HL-60 (cell line): Measurements from ENCODE around the gene AGPAT3.

Experiments
- CTCF ChIP-seq: IDR thresholded peaks from one replicate; pipeline ENCODE4 v1.5.1; 2011; ENCODE audit warnings: low read length, control low read depth, inconsistent platforms; ENCODE audit not compliant: insufficient read depth
- GABPA ChIP-seq: IDR thresholded peaks from 2 replicates; pipeline ENCODE4 v1.6.1; 2012; ENCODE audit warnings: low read depth
- POLR2AphosphoS5 ChIP-seq: IDR thresholded peaks from 2 replicates; pipeline ENCODE4 v1.6.1; 2012; ENCODE audit warnings: low read depth
- SPI1 ChIP-seq: IDR thresholded peaks from 2 replicates; pipeline ENCODE4 v1.6.1; 2012; ENCODE audit warnings: low read depth, mild to moderate bottlenecking, borderline replicate concordance
- TF ChIP-seq, protein P1 (sequence below): IDR thresholded peaks from 2 replicates; pipeline ENCODE4 v1.6.1; 2012; ENCODE audit warnings: low read depth; ENCODE audit not compliant: insufficient replicate concordance

GRCh38 chr21:43881283-43881682, 16.3 kb downstream of the AGPAT3 start:
- TF ChIP-seq CTCF (no peak), POLR2AphosphoS5 (no peak), GABPA (no peak), SPI1 (no peak)
- TF ChIP-seq, protein P1, sequence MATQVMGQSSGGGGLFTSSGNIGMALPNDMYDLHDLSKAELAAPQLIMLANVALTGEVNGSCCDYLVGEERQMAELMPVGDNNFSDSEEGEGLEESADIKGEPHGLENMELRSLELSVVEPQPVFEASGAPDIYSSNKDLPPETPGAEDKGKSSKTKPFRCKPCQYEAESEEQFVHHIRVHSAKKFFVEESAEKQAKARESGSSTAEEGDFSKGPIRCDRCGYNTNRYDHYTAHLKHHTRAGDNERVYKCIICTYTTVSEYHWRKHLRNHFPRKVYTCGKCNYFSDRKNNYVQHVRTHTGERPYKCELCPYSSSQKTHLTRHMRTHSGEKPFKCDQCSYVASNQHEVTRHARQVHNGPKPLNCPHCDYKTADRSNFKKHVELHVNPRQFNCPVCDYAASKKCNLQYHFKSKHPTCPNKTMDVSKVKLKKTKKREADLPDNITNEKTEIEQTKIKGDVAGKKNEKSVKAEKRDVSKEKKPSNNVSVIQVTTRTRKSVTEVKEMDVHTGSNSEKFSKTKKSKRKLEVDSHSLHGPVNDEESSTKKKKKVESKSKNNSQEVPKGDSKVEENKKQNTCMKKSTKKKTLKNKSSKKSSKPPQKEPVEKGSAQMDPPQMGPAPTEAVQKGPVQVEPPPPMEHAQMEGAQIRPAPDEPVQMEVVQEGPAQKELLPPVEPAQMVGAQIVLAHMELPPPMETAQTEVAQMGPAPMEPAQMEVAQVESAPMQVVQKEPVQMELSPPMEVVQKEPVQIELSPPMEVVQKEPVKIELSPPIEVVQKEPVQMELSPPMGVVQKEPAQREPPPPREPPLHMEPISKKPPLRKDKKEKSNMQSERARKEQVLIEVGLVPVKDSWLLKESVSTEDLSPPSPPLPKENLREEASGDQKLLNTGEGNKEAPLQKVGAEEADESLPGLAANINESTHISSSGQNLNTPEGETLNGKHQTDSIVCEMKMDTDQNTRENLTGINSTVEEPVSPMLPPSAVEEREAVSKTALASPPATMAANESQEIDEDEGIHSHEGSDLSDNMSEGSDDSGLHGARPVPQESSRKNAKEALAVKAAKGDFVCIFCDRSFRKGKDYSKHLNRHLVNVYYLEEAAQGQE = no peak
